GM23248 (cell line): ENCODE results near the gene PKN2. TPM values are rescaled to one million over a fixed set of nuclear protein-coding genes. Genes with fewer than 3 reads are reported as not detected.

ENCODE experiments used
- DNase-seq: peaks from one replicate; pipeline ENCODE4 v3.0.0-alpha.2; 2015
- H2AFZ ChIP-seq: fragments of 200-600 bp; sonication (generic); 2 replicates; pipeline ENCODE4 v1.6.1; 2016; ENCODE audit warnings: antibody characterized with exemption
- H3F3A ChIP-seq: fragments of 200-600 bp; sonication (generic); 2 replicates; pipeline ENCODE4 v1.6.1; 2016; ENCODE audit warnings: mild to moderate bottlenecking, antibody characterized with exemption, mixed run types; ENCODE audit not compliant: insufficient read depth
- H3K27ac ChIP-seq: fragments of 200-600 bp; sonication (generic); 2 replicates; pipeline ENCODE4 v1.5.1; 2016; ENCODE audit warnings: mild to moderate bottlenecking
- H3K27me3 ChIP-seq: fragments of 200-600 bp; sonication (generic); replicated peaks from 2 replicates; pipeline ENCODE4 v1.6.1; 2016; ENCODE audit warnings: mild to moderate bottlenecking; ENCODE audit not compliant: insufficient read depth
- H3K36me3 ChIP-seq: fragments of 200-600 bp; sonication (generic); 2 replicates; pipeline ENCODE4 v1.6.1; 2016; ENCODE audit warnings: low read depth, mild to moderate bottlenecking
- H3K4me1 ChIP-seq: fragments of 200-600 bp; sonication (generic); 2 replicates; pipeline ENCODE4 v1.6.1; 2016; ENCODE audit warnings: mild to moderate bottlenecking; ENCODE audit not compliant: insufficient read depth
- H3K4me2 ChIP-seq: fragments of 200-600 bp; sonication (generic); one replicate; pipeline ENCODE4 v1.6.1; 2016; ENCODE audit warnings: mild to moderate bottlenecking; ENCODE audit not compliant: unreplicated experiment
- H3K4me3 ChIP-seq: fragments of 200-600 bp; sonication (generic); 2 replicates; pipeline ENCODE4 v1.5.1; 2016; ENCODE audit warnings: mild to moderate bottlenecking
- H3K79me2 ChIP-seq: fragments of 200-600 bp; sonication (generic); 2 replicates; pipeline ENCODE4 v1.6.1; 2016; ENCODE audit warnings: mild to moderate bottlenecking; ENCODE audit not compliant: insufficient read depth
- H3K9ac ChIP-seq: fragments of 200-600 bp; sonication (generic); 2 replicates; pipeline ENCODE4 v1.6.1; 2016; ENCODE audit warnings: mild to moderate bottlenecking
- H3K9me2 ChIP-seq: fragments of 200-600 bp; sonication (generic); 2 replicates; pipeline ENCODE4 v1.6.1; 2016; ENCODE audit warnings: mixed run types, mild to moderate bottlenecking, moderate library complexity; ENCODE audit not compliant: insufficient read depth
- H3K9me3 ChIP-seq: fragments of 200-600 bp; sonication (generic); one replicate; pipeline ENCODE4 v1.6.1; 2017; ENCODE audit warnings: low read depth
- H4K20me1 ChIP-seq: fragments of 200-600 bp; sonication (generic); 2 replicates; pipeline ENCODE4 v1.6.0; 2016; ENCODE audit not compliant: insufficient read depth
- EZH2 ChIP-seq: fragments of 200-600 bp; sonication (generic); IDR thresholded peaks from 2 replicates; pipeline ENCODE4 v1.6.1; 2018; ENCODE audit warnings: antibody characterized with exemption, mild to moderate bottlenecking; ENCODE audit not compliant: insufficient read depth, poor library complexity, severe bottlenecking
- EZH2phosphoT487 ChIP-seq: fragments of 200-600 bp; sonication (generic); IDR thresholded peaks from 2 replicates; pipeline ENCODE4 v1.6.1; 2018; ENCODE audit warnings: antibody characterized with exemption, moderate library complexity, mild to moderate bottlenecking, low read depth; ENCODE audit not compliant: insufficient read depth
- WGBS, 2 experiments: methylation state at CpG; one replicate each; pipeline ENCODE4 v1.1.6; 2015 to 2017; ENCODE audit warnings: low lambda C conversion rate in 2 of 2, low coverage in 1 of 2; ENCODE audit errors: missing lambda C conversion rate in 2 of 2; 5-methylcytosine and 5-hydroxymethylcytosine counted together
- in situ Hi-C: fragments of 300-500 bp; cut with MboI; formaldehyde crosslinking; loops from 2 replicates; pipeline ENCODE4 v1.15.0; 2020
- polyA plus RNA-seq: library from polyadenylated mRNA; unstranded; fragments of >200 nt; fragmentation: Nextera tagmentation; extraction: Ambion mirVana; gene quantifications from 2 replicates; pipeline ENCODE4 v1.2.1, GENCODE V29; 2016
- total RNA-seq: library from RNA; depleted of rRNA; stranded (reverse); fragments of >200 nt; shearing (Covaris generic); gene quantifications from 2 replicates; pipeline ENCODE4 v1.2.3, GENCODE V29; 2014

Gene PKN2
- total and polyA plus RNA-seq, 2 experiments from 2014 or later: 24.0 to 32.6 TPM

GRCh38 chr1:88763649-88764406, 79.8 kb downstream of the PKN2 start:
- no peaks in the 10 kb centered on the region for H3K27me3 ChIP-seq
- H3F3A ChIP-seq: peaks cover 25% of the 10 kb centered on the region
- peak overlapping the region; percentile 26; the same call in 1 of the 2 replicates for H3K4me3 ChIP-seq
- peaks cover 42% of the 10 kb centered on the region for H3K79me2 ChIP-seq
- H3K4me2 ChIP-seq: peak overlapping the region; percentile 34
- in situ Hi-C loops: no loop called here
- H3K4me1 ChIP-seq: peaks cover 25% of the 10 kb centered on the region
- no peaks in the 10 kb centered on the region for H4K20me1 ChIP-seq
- DNase-seq: peak; percentile 59
- peak overlapping the region; percentile 13 for H3K27ac ChIP-seq
- H3K9me3 ChIP-seq: no peaks in the 10 kb centered on the region
- no peaks in the 10 kb centered on the region for H3K9me2 ChIP-seq
- TF ChIP-seq EZH2 (no peak), EZH2phosphoT487 (no peak)
- H3K9ac ChIP-seq: no peak overlapping the region
- no peak overlapping the region for H2AFZ ChIP-seq
- H3K36me3 ChIP-seq: 0 out of 2 replicates have a peak, but pooled peaks cover 3% of the 10 kb centered on the region
- 0 to 3% methylated on average over 1 of the region's 1 CpG for WGBS, 2 experiments

GRCh38 chr1:88768187-88768586, 84.1 kb downstream of the PKN2 start:
- in situ Hi-C loops: no loop called here
- H3K9me3 ChIP-seq: no peaks in the 10 kb centered on the region
- H3K9ac ChIP-seq: no peak overlapping the region
- H3K4me1 ChIP-seq: peaks cover 16% of the 10 kb centered on the region
- peaks cover 13% of the 10 kb centered on the region for H3K36me3 ChIP-seq
- no peaks in the 10 kb centered on the region for H3K27me3 ChIP-seq
- peaks cover 38% of the 10 kb centered on the region for H3K79me2 ChIP-seq
- no peaks in the 10 kb centered on the region for H4K20me1 ChIP-seq
- H3F3A ChIP-seq: peaks cover 16% of the 10 kb centered on the region
- no peak for TF ChIP-seq EZH2phosphoT487
- TF ChIP-seq EZH2: no peak
- no peak for DNase-seq
- H3K27ac ChIP-seq: no peak overlapping the region
- H3K9me2 ChIP-seq: no peaks in the 10 kb centered on the region
- no peak overlapping the region for H2AFZ ChIP-seq
- H3K4me2 ChIP-seq: no peak overlapping the region
- H3K4me3 ChIP-seq: no peak overlapping the region

GRCh38 chr1:88768816-88769215, 84.7 kb downstream of the PKN2 start:
- H3K27ac ChIP-seq: no peak overlapping the region

GRCh38 chr1:88773540-88774150, 89.6 kb downstream of the PKN2 start:
- peaks cover 7% of the 10 kb centered on the region; the same call in 1 of the 2 replicates for H3K4me1 ChIP-seq
- DNase-seq: peak; percentile 67
- peaks cover 17% of the 10 kb centered on the region for H3K36me3 ChIP-seq
- no peak overlapping the region for H3K9ac ChIP-seq
- peak overlapping the region; percentile 43 for H3K27ac ChIP-seq
- no peak overlapping the region for H2AFZ ChIP-seq
- no peaks in the 10 kb centered on the region for H3K27me3 ChIP-seq
- H3K9me2 ChIP-seq: no peaks in the 10 kb centered on the region
- in situ Hi-C loops: no loop called here
- no peak overlapping the region for H3K4me2 ChIP-seq
- H3K4me3 ChIP-seq: no peak overlapping the region
- no peaks in the 10 kb centered on the region for H4K20me1 ChIP-seq
- WGBS, 2 experiments: 79 to 81% methylated on average over 3 of the region's 3 CpGs
- no peaks in the 10 kb centered on the region for H3F3A ChIP-seq
- no peaks in the 10 kb centered on the region; the same call in 1 of the 2 replicates for H3K79me2 ChIP-seq
- no peaks in the 10 kb centered on the region for H3K9me3 ChIP-seq
- TF ChIP-seq EZH2phosphoT487 (no peak), EZH2 (no peak)

More at GRCh38 chr1:88768816-88769215, 84.7 kb downstream of the PKN2 start:
- WGBS, 2 experiments: 88 to 93% methylated on average over 5 of the region's 5 CpGs
- no peaks in the 10 kb centered on the region for H4K20me1 ChIP-seq
- peaks cover 10% of the 10 kb centered on the region for H3F3A ChIP-seq
- no peaks in the 10 kb centered on the region for H3K9me2 ChIP-seq
- in situ Hi-C loops: no loop called here
- H3K9me3 ChIP-seq: no peaks in the 10 kb centered on the region
- peaks cover 12% of the 10 kb centered on the region for H3K4me1 ChIP-seq
- no peak for DNase-seq
- H3K4me2 ChIP-seq: no peak overlapping the region
- H3K27me3 ChIP-seq: no peaks in the 10 kb centered on the region
- H3K9ac ChIP-seq: no peak overlapping the region
- no peak overlapping the region for H2AFZ ChIP-seq
- TF ChIP-seq EZH2 (no peak), EZH2phosphoT487 (no peak)
- H3K4me3 ChIP-seq: no peak overlapping the region
- peaks cover 13% of the 10 kb centered on the region for H3K36me3 ChIP-seq
- H3K79me2 ChIP-seq: peaks cover 38% of the 10 kb centered on the region
